ENCODE data around the gene SIGLEC1.

The SIGLEC1 gene

GRCh38 chr20:3744806-3745685 is 32.6 kb upstream of the SIGLEC1 start:
- peak; percentile 49 for DNase-seq (ENCODE audit: low spot score)
- no peak for FAIRE-seq

- DNase-seq (ENCODE audit: low spot score) (no peak), FAIRE-seq (no peak)
Measured at GRCh38 chr20:3744037-3744436, 31.6 kb upstream of the SIGLEC1 start.

GRCh38 chr20:3743251-3743650 is 30.9 kb upstream of the SIGLEC1 start:
- no peak for DNase-seq (ENCODE audit: low spot score)
- FAIRE-seq: no peak

- DNase-seq (ENCODE audit: low spot score) (no peak), FAIRE-seq (no peak)
Measured at GRCh38 chr20:3741836-3742458, 29.5 kb upstream of the SIGLEC1 start.

- FAIRE-seq (no peak), DNase-seq (ENCODE audit: low spot score) (no peak)
Measured at GRCh38 chr20:3740615-3741301, 28.4 kb upstream of the SIGLEC1 start.

GRCh38 chr20:3739926-3740451 is 27.6 kb upstream of the SIGLEC1 start:
- no peak for FAIRE-seq
- no peak for DNase-seq (ENCODE audit: low spot score)

- FAIRE-seq: no peak
Measured at GRCh38 chr20:3739054-3739925, 26.9 kb upstream of the SIGLEC1 start.

GRCh38 chr20:3738111-3739053 is 26.0 kb upstream of the SIGLEC1 start:
- FAIRE-seq: peak; percentile 9

More at GRCh38 chr20:3739054-3739925, 26.9 kb upstream of the SIGLEC1 start:
- no peak for DNase-seq (ENCODE audit: low spot score)

GRCh38 chr20:3735768-3736167 is 23.4 kb upstream of the SIGLEC1 start:
- DNase-seq (ENCODE audit: low spot score): no peak
- FAIRE-seq: no peak

More at GRCh38 chr20:3738111-3739053, 26.0 kb upstream of the SIGLEC1 start:
- DNase-seq (ENCODE audit: low spot score): no peak

GRCh38 chr20:3734111-3734843 is 21.9 kb upstream of the SIGLEC1 start:
- FAIRE-seq (no peak), DNase-seq (ENCODE audit: low spot score) (no peak)

GRCh38 chr20:3733119-3733995 is 21.0 kb upstream of the SIGLEC1 start:
- DNase-seq (ENCODE audit: low spot score) (no peak), FAIRE-seq (no peak)

GRCh38 chr20:3732327-3733118 is 20.1 kb upstream of the SIGLEC1 start, which contains the start of gene HSPA12B:
TSS of gene HSPA12B (plus strand) at chr20:3732685. CDS start at chr20:3738675, 5,990 bp downstream.
- FAIRE-seq (no peak), DNase-seq (ENCODE audit: low spot score) (no peak)

GRCh38 chr20:3731944-3732326 is 19.5 kb upstream of the SIGLEC1 start:
- DNase-seq (ENCODE audit: low spot score): no peak
- no peak for FAIRE-seq

- no peak for DNase-seq (ENCODE audit: low spot score)
- FAIRE-seq: no peak
Measured at GRCh38 chr20:3730803-3731672, 18.6 kb upstream of the SIGLEC1 start.

- DNase-seq (ENCODE audit: low spot score) (no peak), FAIRE-seq (no peak)
Measured at GRCh38 chr20:3729811-3730540, 17.6 kb upstream of the SIGLEC1 start.

All from urothelium cell line (cell line).